RWPE1 (cell line): ENCODE data around the gene ZNF740.

Source experiments
- CTCF ChIA-PET: fragments of 350-600 bp; sonication (Branson Sonifier 250); formaldehyde crosslinking; extraction: SDS; loops from one replicate; lab custom pipeline; 2021; lab: Yijun Ruan, JAX
- POLR2A ChIA-PET: fragments of 400-600 bp; formaldehyde crosslinking; extraction: SDS; loops from one replicate; lab custom pipeline; 2020; ENCODE audit warnings: antibody characterized with exemption; ENCODE audit not compliant: low non-redundant PET; lab: Yijun Ruan, JAX
- DNase-seq: peaks from one replicate; pipeline ENCODE4 v3.0.0; 2012; ENCODE audit warnings: low spot score
- H3K27ac ChIP-seq: fragments of 450-650 bp; 2 replicates; pipeline ENCODE4 v1.5.1; 2017
- TF ChIP-seq, protein P1 (sequence below): fragments of 450-650 bp; conservative IDR thresholded peaks from 2 replicates; pipeline ENCODE4 v1.5.1; 2017; ENCODE audit warnings: low read depth, mild to moderate bottlenecking

Gene ZNF740

GRCh38 chr12:53235742-53236442, 55.4 kb downstream of the ZNF740 start:
- ChIA-PET POLR2A (no interaction called here), CTCF (interaction anchor here (0.9 kb wide), 1 partner anchor 15 kb away, joined by 3 read pairs; a partner anchor contains a TSS)
- TF ChIP-seq, protein P1, sequence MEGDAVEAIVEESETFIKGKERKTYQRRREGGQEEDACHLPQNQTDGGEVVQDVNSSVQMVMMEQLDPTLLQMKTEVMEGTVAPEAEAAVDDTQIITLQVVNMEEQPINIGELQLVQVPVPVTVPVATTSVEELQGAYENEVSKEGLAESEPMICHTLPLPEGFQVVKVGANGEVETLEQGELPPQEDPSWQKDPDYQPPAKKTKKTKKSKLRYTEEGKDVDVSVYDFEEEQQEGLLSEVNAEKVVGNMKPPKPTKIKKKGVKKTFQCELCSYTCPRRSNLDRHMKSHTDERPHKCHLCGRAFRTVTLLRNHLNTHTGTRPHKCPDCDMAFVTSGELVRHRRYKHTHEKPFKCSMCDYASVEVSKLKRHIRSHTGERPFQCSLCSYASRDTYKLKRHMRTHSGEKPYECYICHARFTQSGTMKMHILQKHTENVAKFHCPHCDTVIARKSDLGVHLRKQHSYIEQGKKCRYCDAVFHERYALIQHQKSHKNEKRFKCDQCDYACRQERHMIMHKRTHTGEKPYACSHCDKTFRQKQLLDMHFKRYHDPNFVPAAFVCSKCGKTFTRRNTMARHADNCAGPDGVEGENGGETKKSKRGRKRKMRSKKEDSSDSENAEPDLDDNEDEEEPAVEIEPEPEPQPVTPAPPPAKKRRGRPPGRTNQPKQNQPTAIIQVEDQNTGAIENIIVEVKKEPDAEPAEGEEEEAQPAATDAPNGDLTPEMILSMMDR: no peak
- DNase-seq: no peak
- H3K27ac ChIP-seq: peak overlapping the region; percentile 49

GRCh38 chr12:53236443-53237111, 56.1 kb downstream of the ZNF740 start:
- TF ChIP-seq, protein P1: no peak
- H3K27ac ChIP-seq: peak overlapping the region; percentile 49
- ChIA-PET CTCF (interaction anchor here (0.9 kb wide), 1 partner anchor 15 kb away, joined by 3 read pairs; a partner anchor contains a TSS), POLR2A (no interaction called here)
- no peak for DNase-seq

- H3K27ac ChIP-seq: no peak overlapping the region
- CTCF ChIA-PET: interaction anchor here (1.0 to 1.2 kb wide), 2 partner anchors 26 to 80 kb away, joined by 4 read pairs; no protein-coding TSS in a partner anchor
- TF ChIP-seq, protein P1: no peak
- POLR2A ChIA-PET: interaction anchor here (0.6 kb wide), 1 partner anchor 14 kb away, joined by 4 read pairs; no protein-coding TSS in a partner anchor
- DNase-seq: no peak
Measured at GRCh38 chr12:53239643-53240258, 59.2 kb downstream of the ZNF740 start.

- POLR2A ChIA-PET: no interaction called here
Measured at GRCh38 chr12:53241623-53242412, 61.3 kb downstream of the ZNF740 start.

DNA sequence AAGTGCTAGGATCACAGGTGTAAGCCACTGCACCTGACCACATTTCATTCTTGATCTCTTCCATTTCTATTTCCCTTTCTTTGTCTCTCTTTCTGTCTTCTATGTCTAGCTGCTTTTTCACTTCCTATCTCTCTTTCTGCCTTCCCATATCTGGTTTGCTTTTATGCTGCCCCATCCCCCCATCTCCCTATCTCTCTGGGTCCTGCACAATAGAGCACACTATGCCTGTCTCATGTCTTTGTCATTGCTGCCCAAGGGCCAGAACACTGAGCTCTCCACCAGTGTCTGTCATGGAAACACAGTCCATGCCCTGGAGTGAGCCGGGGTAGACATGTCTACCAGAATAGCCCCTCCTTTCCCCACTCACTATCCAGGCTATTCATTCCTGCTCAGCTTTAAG, 63.8 kb downstream of the ZNF740 start:
- DNase-seq: no peak
- CTCF ChIA-PET: interaction anchor here (0.8 to 1.7 kb wide), 2 partner anchors 10 to 145 kb away, joined by 3 to 5 read pairs; no protein-coding TSS in a partner anchor
- POLR2A ChIA-PET: no interaction called here
- H3K27ac ChIP-seq: no peak overlapping the region
- TF ChIP-seq, protein P1: no peak

More at GRCh38 chr12:53241623-53242412, 61.3 kb downstream of the ZNF740 start:
- TF ChIP-seq, protein P1: no peak
- H3K27ac ChIP-seq: no peak overlapping the region
- DNase-seq: no peak
- CTCF ChIA-PET: interaction anchor here (0.7 to 1.2 kb wide), 3 partner anchors 9 to 40 kb away, joined by 3 to 4 read pairs (median 3); no protein-coding TSS in a partner anchor
